Activated T-cell treated with anti-CD3 and anti-CD28 coated beads, Interleukin-2, amount 50 U/mL, for 4 hours (primary cell): ENCODE measurements around the gene GAS2L3. TPM values are rescaled to one million over a fixed set of nuclear protein-coding genes. Genes with fewer than 3 reads are reported as not detected.

Source experiments
- ATAC-seq, 2 donors: fragments of 200-7000 bp; cut with Tn5 transposase; one replicate each; pipeline ENCODE4 v1.10.0; 2021
- DNase-seq: peaks from one replicate; pipeline ENCODE4 v3.0.0-alpha.2; 2020
- H3K27me3 Mint-ChIP-seq: one replicate; pipeline ENCODE4 v1.8.0; 2021; ENCODE audit warnings: low read depth, mixed read lengths
- H3K36me3 Mint-ChIP-seq: one replicate; pipeline ENCODE4 v1.8.0; 2022; ENCODE audit warnings: mixed read lengths; ENCODE audit not compliant: insufficient read depth
- H3K4me1 Mint-ChIP-seq: one replicate; pipeline ENCODE4 v1.8.0; 2021; ENCODE audit warnings: low read depth, mixed read lengths
- H3K4me3 Mint-ChIP-seq: one replicate; pipeline ENCODE4 v1.8.0; 2021; ENCODE audit warnings: mild to moderate bottlenecking, moderate library complexity, mixed read lengths
- H3K9me3 Mint-ChIP-seq: one replicate; pipeline ENCODE4 v1.8.0; 2021; ENCODE audit warnings: mixed read lengths
- total RNA-seq, 3 donors: library from RNA; stranded (reverse); gene quantifications; one replicate each; pipeline ENCODE4 v1.2.1, GENCODE V29; 2021

The GAS2L3 gene
- total RNA-seq, 3 donors from 2014 or later = not detected

DNA sequence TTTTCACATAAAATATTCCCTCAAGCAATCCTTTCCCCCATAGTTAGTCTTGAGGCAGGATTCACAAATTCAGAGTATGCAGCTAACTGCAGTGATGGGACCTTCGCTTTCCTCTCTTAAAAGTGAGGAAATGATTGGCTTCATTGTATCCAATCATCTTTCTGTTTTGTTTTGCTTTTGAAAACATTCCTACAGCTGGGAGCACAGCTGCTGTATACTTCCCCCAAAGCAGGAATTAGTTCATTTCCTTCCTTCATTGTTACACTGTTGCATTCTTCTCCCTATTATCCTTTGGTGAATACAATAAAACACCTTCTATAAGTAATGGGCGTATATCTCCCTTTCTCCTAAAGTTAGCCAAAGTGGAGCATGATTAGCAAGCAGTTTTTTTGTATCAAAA is 9.4 kb upstream of the GAS2L3 start:
- ATAC-seq (no peak), DNase-seq (no peak)
- no peak overlapping the region for H3K4me3 Mint-ChIP-seq
- no peaks in the 10 kb centered on the region for H3K9me3 Mint-ChIP-seq
- no peaks in the 10 kb centered on the region for H3K36me3 Mint-ChIP-seq
- H3K27me3 Mint-ChIP-seq = peaks cover 22% of the 10 kb centered on the region
- no peaks in the 10 kb centered on the region for H3K4me1 Mint-ChIP-seq

- DNase-seq (no peak), ATAC-seq (no peak)
- Mint-ChIP-seq H3K9me3 (no peaks in the 10 kb centered on the region), H3K4me1 (no peaks in the 10 kb centered on the region), H3K36me3 (no peaks in the 10 kb centered on the region), H3K27me3 (peaks cover 22% of the 10 kb centered on the region), H3K4me3 (no peak overlapping the region)
These were observed 8.5 kb upstream of the GAS2L3 start for GRCh38 chr12:100564905-100565467.

GRCh38 chr12:100565987-100566545 is 7.4 kb upstream of the GAS2L3 start:
- Mint-ChIP-seq H3K4me1 (no peaks in the 10 kb centered on the region), H3K9me3 (no peaks in the 10 kb centered on the region), H3K36me3 (no peaks in the 10 kb centered on the region), H3K4me3 (no peak overlapping the region), H3K27me3 (peaks cover 25% of the 10 kb centered on the region)
- DNase-seq = no peak
- no peak for ATAC-seq

GRCh38 chr12:100566887-100567637 is 6.4 kb upstream of the GAS2L3 start:
- no peaks in the 10 kb centered on the region for H3K4me1 Mint-ChIP-seq
- no peaks in the 10 kb centered on the region for H3K9me3 Mint-ChIP-seq
- DNase-seq (no peak), ATAC-seq (no peak)
- H3K4me3 Mint-ChIP-seq = no peak overlapping the region
- H3K36me3 Mint-ChIP-seq = no peaks in the 10 kb centered on the region
- peaks cover 27% of the 10 kb centered on the region for H3K27me3 Mint-ChIP-seq

DNA sequence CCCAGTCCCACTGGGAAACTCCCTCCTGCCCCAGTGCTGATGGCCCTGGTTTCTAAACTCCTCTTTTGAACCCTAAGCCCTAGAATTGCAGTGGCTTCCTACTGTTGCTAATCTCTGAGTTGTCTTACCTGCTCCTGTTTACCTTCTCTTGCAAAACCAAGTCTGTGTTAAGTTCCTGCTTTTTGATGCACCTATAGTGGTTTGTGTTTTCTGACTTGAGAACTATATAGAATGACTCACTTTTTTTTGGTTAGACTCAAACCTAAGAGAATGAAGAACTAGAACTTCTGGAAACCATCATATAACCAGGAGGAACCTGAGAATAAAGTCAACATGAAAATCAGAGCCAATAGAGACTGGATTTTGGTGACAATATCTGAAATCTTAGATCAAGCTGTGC is 5.5 kb upstream of the GAS2L3 start:
- no peaks in the 10 kb centered on the region for H3K9me3 Mint-ChIP-seq
- no peak for DNase-seq
- no peak for ATAC-seq
- H3K36me3 Mint-ChIP-seq = no peaks in the 10 kb centered on the region
- H3K4me3 Mint-ChIP-seq = no peak overlapping the region
- H3K27me3 Mint-ChIP-seq = peaks cover 29% of the 10 kb centered on the region
- peaks cover 3% of the 10 kb centered on the region for H3K4me1 Mint-ChIP-seq

GRCh38 chr12:100572184-100572583 is 1.3 kb upstream of the GAS2L3 start:
- no peak for ATAC-seq
- no peak overlapping the region for H3K4me3 Mint-ChIP-seq

DNA sequence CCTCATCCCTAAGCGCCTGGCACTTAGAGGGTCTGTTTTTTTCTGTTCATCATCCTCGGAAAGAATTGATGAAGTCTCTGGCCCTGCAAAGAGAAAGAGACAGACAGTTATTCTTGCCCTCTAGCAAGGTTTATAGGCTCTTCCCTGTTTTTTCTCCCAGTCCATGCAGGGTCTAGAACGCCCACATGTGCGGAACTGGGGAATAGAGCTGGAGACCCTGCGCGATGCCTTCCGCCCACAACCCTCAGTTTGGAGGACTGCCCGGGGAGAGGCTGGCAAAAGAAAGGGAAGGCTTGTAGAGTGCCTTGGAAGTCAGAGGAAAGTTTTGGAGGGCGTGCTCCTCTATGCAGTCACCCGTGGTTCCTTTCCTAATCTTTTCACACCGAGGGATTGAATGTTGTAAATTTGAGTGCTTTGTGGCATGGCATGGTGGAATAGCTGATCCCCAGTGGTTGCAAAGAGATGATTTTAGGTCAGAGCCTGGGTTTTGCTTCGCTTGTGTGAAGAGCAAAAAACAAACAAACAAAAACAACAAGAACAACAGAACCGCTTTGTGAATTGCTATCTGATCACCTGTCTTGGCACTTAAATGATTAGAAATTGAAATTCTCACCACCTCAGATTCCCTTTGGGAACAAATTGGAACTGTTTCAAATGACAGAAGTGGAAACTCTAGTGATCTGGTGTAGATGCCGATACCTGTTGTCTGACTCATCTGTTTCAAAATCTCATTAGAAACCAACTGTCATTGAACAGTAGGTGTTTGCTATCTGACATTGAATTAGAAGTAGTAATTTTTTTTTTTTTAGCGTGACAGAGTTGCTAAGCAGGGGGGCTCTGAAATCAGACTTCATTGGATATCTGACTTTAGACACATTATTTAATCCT is 947 bp downstream of the GAS2L3 start:
- Mint-ChIP-seq H3K9me3 (no peaks in the 10 kb centered on the region), H3K4me3 (peak overlapping the region; percentile 88), H3K27me3 (peaks cover 27% of the 10 kb centered on the region), H3K4me1 (peaks cover 15% of the 10 kb centered on the region), H3K36me3 (no peaks in the 10 kb centered on the region)
- ATAC-seq (no peak), DNase-seq (no peak)

More at GRCh38 chr12:100572184-100572583, 1.3 kb upstream of the GAS2L3 start:
- Mint-ChIP-seq H3K36me3 (no peaks in the 10 kb centered on the region), H3K4me1 (peaks cover 15% of the 10 kb centered on the region), H3K9me3 (no peaks in the 10 kb centered on the region), H3K27me3 (peaks cover 39% of the 10 kb centered on the region)
- no peak for DNase-seq

DNA sequence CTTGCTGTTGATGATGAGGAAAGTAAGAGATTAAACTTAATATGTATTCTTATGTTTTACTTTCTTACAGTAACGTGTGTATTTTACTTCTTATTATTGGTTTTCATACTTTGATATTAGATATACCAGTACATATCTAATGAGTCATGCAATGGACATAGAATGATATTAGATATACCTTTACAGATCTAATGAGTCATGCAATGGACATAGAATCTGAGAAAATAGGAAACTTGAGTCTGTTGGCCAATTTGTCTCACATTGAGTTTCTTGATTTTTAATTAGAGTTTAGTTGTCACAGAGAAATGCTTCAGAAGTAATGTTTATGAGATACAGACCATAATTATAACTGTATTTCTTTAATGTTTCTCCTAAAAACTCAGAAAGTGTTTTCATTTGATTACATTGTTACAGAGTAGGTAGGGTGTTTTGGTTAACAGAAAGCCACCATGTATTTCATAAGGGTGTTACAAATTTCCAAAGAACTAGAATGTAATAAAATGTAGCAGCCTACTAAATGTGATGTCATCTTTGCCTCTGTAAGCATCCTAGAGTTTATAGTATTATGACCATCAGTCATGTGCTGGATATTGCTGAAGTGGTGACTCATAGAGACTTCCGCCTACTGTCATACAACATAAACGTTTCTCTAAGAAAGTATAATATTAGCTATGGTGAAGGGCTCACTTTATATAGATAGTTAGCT is 3.0 kb downstream of the GAS2L3 start:
- H3K4me1 Mint-ChIP-seq = peaks cover 15% of the 10 kb centered on the region
- no peak for ATAC-seq
- DNase-seq = no peak
- H3K4me3 Mint-ChIP-seq = no peak overlapping the region
- H3K9me3 Mint-ChIP-seq = no peaks in the 10 kb centered on the region
- no peaks in the 10 kb centered on the region for H3K36me3 Mint-ChIP-seq
- H3K27me3 Mint-ChIP-seq = peaks cover 22% of the 10 kb centered on the region

GRCh38 chr12:100578923-100579322 is 5.4 kb downstream of the GAS2L3 start:
- Mint-ChIP-seq H3K27me3 (peaks cover 13% of the 10 kb centered on the region), H3K36me3 (no peaks in the 10 kb centered on the region), H3K9me3 (peaks cover 6% of the 10 kb centered on the region), H3K4me1 (peaks cover 9% of the 10 kb centered on the region), H3K4me3 (no peak overlapping the region)
- no peak for ATAC-seq
- DNase-seq = no peak

DNA sequence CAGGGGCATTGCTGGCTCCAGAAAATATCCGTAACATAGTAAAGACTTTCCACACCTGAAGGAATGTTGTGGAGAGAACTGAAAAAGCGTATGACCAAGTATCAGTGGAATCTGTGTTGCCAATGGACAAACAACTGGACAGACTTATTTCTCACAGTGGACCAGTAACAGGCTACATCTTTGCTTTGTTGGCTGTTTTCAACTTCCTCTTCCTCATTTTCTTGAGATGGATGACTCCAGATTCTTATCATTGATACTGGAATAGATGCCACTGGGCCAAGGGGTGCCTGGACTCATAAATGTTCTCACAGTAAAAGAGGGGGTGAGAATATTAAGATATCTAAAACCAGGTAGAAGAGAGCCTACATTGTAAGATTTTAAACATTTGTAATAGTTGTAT is 6.4 kb downstream of the GAS2L3 start:
- no peaks in the 10 kb centered on the region for H3K36me3 Mint-ChIP-seq
- peaks cover 4% of the 10 kb centered on the region for H3K27me3 Mint-ChIP-seq
- ATAC-seq (no peak), DNase-seq (no peak)
- H3K4me3 Mint-ChIP-seq = no peak overlapping the region
- no peaks in the 10 kb centered on the region for H3K4me1 Mint-ChIP-seq
- H3K9me3 Mint-ChIP-seq = peaks cover 6% of the 10 kb centered on the region

- H3K4me3 Mint-ChIP-seq = no peak overlapping the region
- DNase-seq = no peak
These were observed 10.8 kb downstream of the GAS2L3 start for GRCh38 chr12:100584256-100584655.

DNA sequence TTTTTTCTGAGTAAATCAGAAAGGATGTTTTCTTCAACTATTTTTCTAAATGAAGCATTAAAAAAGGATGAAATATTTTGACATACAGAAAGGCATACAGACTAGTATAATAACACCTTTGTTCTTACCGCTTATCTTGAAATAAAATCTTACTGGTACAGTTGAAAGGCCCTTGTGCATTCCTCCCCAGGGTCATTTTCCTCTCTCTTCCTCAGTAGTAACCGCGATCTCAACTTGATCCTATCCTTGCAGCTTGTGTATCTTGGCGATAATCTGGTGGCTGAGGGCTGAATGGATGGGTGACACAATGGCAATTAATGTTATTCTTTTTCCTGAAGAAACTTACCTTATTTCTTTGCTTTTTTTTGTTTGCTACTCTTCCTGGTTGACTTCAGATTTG is 18.5 kb downstream of the GAS2L3 start:
- Mint-ChIP-seq H3K27me3 (no peaks in the 10 kb centered on the region), H3K4me1 (no peaks in the 10 kb centered on the region), H3K4me3 (no peak overlapping the region), H3K36me3 (no peaks in the 10 kb centered on the region), H3K9me3 (peaks cover 13% of the 10 kb centered on the region)
- ATAC-seq (no peak), DNase-seq (no peak)

More at GRCh38 chr12:100584256-100584655, 10.8 kb downstream of the GAS2L3 start:
- no peaks in the 10 kb centered on the region for H3K4me1 Mint-ChIP-seq
- no peaks in the 10 kb centered on the region for H3K36me3 Mint-ChIP-seq
- H3K27me3 Mint-ChIP-seq = peaks cover 7% of the 10 kb centered on the region
- peaks cover 25% of the 10 kb centered on the region for H3K9me3 Mint-ChIP-seq
- ATAC-seq = no peak

DNA sequence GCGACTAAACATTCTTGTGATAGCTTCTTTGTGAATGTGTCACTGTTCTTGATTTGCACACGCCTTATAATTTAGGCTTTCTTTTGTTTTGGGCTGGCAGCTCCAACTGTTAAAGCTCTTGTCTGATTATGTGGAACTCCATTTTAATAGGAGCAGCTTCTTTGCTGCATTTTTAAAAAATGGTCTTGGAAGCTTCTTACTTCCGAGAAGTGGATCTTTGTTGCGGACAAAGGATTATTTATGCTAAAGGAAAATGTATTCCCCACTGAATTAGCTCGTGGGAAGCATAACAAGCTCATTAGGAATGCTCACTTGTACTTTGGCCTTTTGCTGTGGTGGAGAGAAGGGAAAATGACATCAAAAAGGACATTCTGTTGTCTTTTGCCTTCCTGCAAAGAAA is 20.0 kb downstream of the GAS2L3 start:
- Mint-ChIP-seq H3K4me1 (no peaks in the 10 kb centered on the region), H3K36me3 (no peaks in the 10 kb centered on the region), H3K4me3 (no peak overlapping the region), H3K27me3 (no peaks in the 10 kb centered on the region), H3K9me3 (peaks cover 7% of the 10 kb centered on the region)
- ATAC-seq (no peak), DNase-seq (no peak)

DNA sequence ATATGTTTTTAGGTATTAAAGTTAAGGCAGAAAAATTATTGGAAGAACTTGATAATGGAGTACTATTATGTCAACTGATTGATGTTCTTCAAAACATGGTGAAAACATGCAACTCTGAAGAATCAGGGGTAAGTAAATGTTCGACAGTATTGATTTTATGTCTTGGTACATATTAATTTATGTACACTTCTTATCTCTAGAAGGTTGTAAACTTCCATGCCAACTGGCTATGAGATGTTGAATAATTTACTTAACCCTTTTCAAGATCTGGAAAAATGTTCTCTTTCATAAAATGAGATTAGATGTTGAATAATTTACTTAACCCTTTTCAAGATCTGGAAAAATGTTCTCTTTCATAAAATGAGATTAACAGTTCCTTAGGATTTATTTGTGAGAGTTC is 28.1 kb downstream of the GAS2L3 start:
- ATAC-seq = no peak
- H3K9me3 Mint-ChIP-seq = no peaks in the 10 kb centered on the region
- H3K27me3 Mint-ChIP-seq = peaks cover 4% of the 10 kb centered on the region
- H3K4me1 Mint-ChIP-seq = no peaks in the 10 kb centered on the region
- H3K4me3 Mint-ChIP-seq = no peak overlapping the region
- DNase-seq = no peak
- H3K36me3 Mint-ChIP-seq = no peaks in the 10 kb centered on the region
